ENCODE data around the gene ACSBG1. TPM values are rescaled to one million over a fixed set of nuclear protein-coding genes. Genes with fewer than 3 reads are reported as not detected.

ACSBG1 gene
- total and polyA plus RNA-seq, 4 experiments from 2014 or later = not detected

GRCh38 chr15:78170848-78171773, 63.3 kb downstream of the ACSBG1 start:
- peaks cover 34% of the 10 kb centered on the region for H3K36me3 ChIP-seq (ENCODE audit: insufficient read depth, low read length)
- Mint-ChIP-seq H3K4me3 (no peak overlapping the region), H3K4me1 (peaks cover 16 to 34% (median 25%) of the 10 kb centered on the region in 4 donors), H3K27me3 (no peaks in the 10 kb centered on the region), H3K9me3 (no peaks in the 10 kb centered on the region), H3K27ac (peak overlapping the region in 1 of 7 donors; percentile 13), H3K36me3 (peaks cover 51 to 55% of the 10 kb centered on the region in 2 donors)
- H3K4me1 ChIP-seq (ENCODE audit: insufficient read depth, low read length) = peaks cover 20% of the 10 kb centered on the region
- no peak overlapping the region for H3K4me3 ChIP-seq (ENCODE audit: low read length in 2 of 2)
- CTCF ChIA-PET (ENCODE audit: partially characterized antibody) = interaction anchor here (0.5 to 1.8 kb wide), 4 partner anchors 23 to 204 kb away, joined by 3 to 5 read pairs (median 3); no protein-coding TSS in a partner anchor
- POLR2A ChIA-PET (ENCODE audit: partially characterized antibody) = interaction anchor here (0.9 kb wide), 1 partner anchor 22 kb away, joined by 3 read pairs; the partner anchor contains the start of gene IDH3A
- no peaks in the 10 kb centered on the region for H3K9me3 ChIP-seq (ENCODE audit: control insufficient read depth in 1 of 2, low read length in 2 of 2)
- intact Hi-C loops (cut with micrococcal nuclease) = no loop called here
- DNase-seq = no peak
- no peak overlapping the region for H3K27ac ChIP-seq (ENCODE audit: low read depth, low read length)
- no peaks in the 10 kb centered on the region for H3K27me3 ChIP-seq (ENCODE audit: insufficient read depth, low read length)

- Histone ChIP-seq H3K36me3 (ENCODE audit: insufficient read depth, low read length) (peaks cover 46% of the 10 kb centered on the region), H3K27ac (ENCODE audit: low read depth, low read length) (no peak overlapping the region), H3K4me1 (ENCODE audit: insufficient read depth, low read length) (peaks cover 10% of the 10 kb centered on the region), H3K27me3 (ENCODE audit: insufficient read depth, low read length) (no peaks in the 10 kb centered on the region), H3K4me3 (ENCODE audit: low read length in 2 of 2) (no peak overlapping the region), H3K9me3 (ENCODE audit: control insufficient read depth in 1 of 2, low read length in 2 of 2) (no peaks in the 10 kb centered on the region)
- CTCF ChIA-PET (ENCODE audit: partially characterized antibody) = interaction anchor here (1.3 to 2.2 kb wide), 3 partner anchors 27 to 72 kb away, joined by 3 to 7 read pairs (median 3); no protein-coding TSS in a partner anchor
- intact Hi-C loops (cut with micrococcal nuclease) = no loop called here
- peaks cover 65 to 69% of the 10 kb centered on the region in 2 donors for H3K36me3 Mint-ChIP-seq
- peaks cover 11 to 21% (median 15%) of the 10 kb centered on the region in 4 donors for H3K4me1 Mint-ChIP-seq
- H3K27ac Mint-ChIP-seq = no peak overlapping the region
- POLR2A ChIA-PET (ENCODE audit: partially characterized antibody) = no interaction called here
- no peak for DNase-seq
- H3K9me3 Mint-ChIP-seq = no peaks in the 10 kb centered on the region
- H3K4me3 Mint-ChIP-seq = no peak overlapping the region
- no peaks in the 10 kb centered on the region for H3K27me3 Mint-ChIP-seq
These were observed 65.8 kb downstream of the ACSBG1 start for GRCh38 chr15:78168608-78169007.

DNA sequence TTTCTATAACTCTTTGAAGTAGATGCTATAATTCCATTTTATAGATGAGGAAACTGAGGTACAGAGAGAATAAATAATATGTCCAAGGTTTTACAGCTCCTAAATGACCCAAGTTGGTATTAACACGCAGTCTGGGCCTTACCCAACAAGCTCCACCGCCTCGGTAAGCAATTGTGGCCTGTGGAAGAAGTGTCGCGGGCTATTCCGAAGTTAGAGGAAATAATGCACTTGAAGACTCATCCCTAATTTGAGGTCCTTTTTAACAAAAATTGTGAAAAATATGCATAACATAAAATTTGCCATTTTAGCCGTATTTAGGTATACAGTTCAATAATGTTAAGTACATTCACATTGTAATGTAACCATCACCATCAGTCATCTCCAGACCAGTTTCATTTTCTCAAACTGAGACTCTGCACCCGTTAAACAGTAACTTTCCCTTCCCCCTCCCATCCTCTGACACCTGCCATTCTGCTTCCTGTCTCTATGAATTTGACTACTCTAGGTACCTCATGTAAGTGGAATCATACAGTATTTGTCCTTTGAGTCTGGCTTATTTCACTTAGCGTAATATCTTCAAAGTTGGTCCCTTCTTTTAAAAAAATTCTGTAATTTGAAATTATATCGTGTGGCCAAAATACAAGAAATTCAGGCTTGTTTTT, 67.0 kb downstream of the ACSBG1 start:
- Mint-ChIP-seq H3K27me3 (no peaks in the 10 kb centered on the region), H3K4me1 (peaks cover 7 to 12% (median 9%) of the 10 kb centered on the region in 4 donors), H3K9me3 (no peaks in the 10 kb centered on the region), H3K36me3 (peaks cover 69 to 70% of the 10 kb centered on the region in 2 donors), H3K27ac (peak overlapping the region in 4 of 7 donors; percentile 0 to 59 (median 44)), H3K4me3 (peak overlapping the region in 7 of 8 donors; percentile 0 to 64 (median 9))
- CTCF ChIA-PET (ENCODE audit: partially characterized antibody) = interaction anchor here (1.3 to 2.2 kb wide), 2 partner anchors 28 to 73 kb away, joined by 3 to 7 read pairs; no protein-coding TSS in a partner anchor
- intact Hi-C loops (cut with micrococcal nuclease) = no loop called here
- Histone ChIP-seq H3K27ac (ENCODE audit: low read depth, low read length) (no peak overlapping the region), H3K27me3 (ENCODE audit: insufficient read depth, low read length) (no peaks in the 10 kb centered on the region), H3K36me3 (ENCODE audit: insufficient read depth, low read length) (peaks cover 49% of the 10 kb centered on the region), H3K9me3 (ENCODE audit: control insufficient read depth in 1 of 2, low read length in 2 of 2) (no peaks in the 10 kb centered on the region), H3K4me1 (ENCODE audit: insufficient read depth, low read length) (peaks cover 10% of the 10 kb centered on the region), H3K4me3 (ENCODE audit: low read length in 2 of 2) (no peak overlapping the region)
- peak in 4 of 5 donors; percentile 30 to 52 (median 33) for DNase-seq
- POLR2A ChIA-PET (ENCODE audit: partially characterized antibody) = no interaction called here

- Histone ChIP-seq H3K27me3 (ENCODE audit: insufficient read depth, low read length) (no peaks in the 10 kb centered on the region), H3K36me3 (ENCODE audit: insufficient read depth, low read length) (peaks cover 43% of the 10 kb centered on the region), H3K4me1 (ENCODE audit: insufficient read depth, low read length) (peaks cover 13% of the 10 kb centered on the region), H3K27ac (ENCODE audit: low read depth, low read length) (no peak overlapping the region), H3K9me3 (ENCODE audit: control insufficient read depth in 1 of 2, low read length in 2 of 2) (no peaks in the 10 kb centered on the region), H3K4me3 (ENCODE audit: low read length in 2 of 2) (no peak overlapping the region)
- H3K27ac Mint-ChIP-seq = peak overlapping the region in 3 of 7 donors; percentile 25 to 39 (median 35)
- no peaks in the 10 kb centered on the region for H3K27me3 Mint-ChIP-seq
- no peaks in the 10 kb centered on the region for H3K9me3 Mint-ChIP-seq
- H3K36me3 Mint-ChIP-seq = peaks cover 56 to 62% of the 10 kb centered on the region in 2 donors
- peaks cover 11 to 17% (median 12%) of the 10 kb centered on the region in 4 donors for H3K4me1 Mint-ChIP-seq
- CTCF ChIA-PET (ENCODE audit: partially characterized antibody) = interaction anchor here (1.4 kb wide), 1 partner anchor 31 kb away, joined by 3 read pairs; no protein-coding TSS in a partner anchor
- DNase-seq = no peak
- POLR2A ChIA-PET (ENCODE audit: partially characterized antibody) = no interaction called here
- intact Hi-C loops (cut with micrococcal nuclease) = no loop called here
- no peak overlapping the region for H3K4me3 Mint-ChIP-seq
These were observed 70.4 kb downstream of the ACSBG1 start for GRCh38 chr15:78164010-78164409.

DNA sequence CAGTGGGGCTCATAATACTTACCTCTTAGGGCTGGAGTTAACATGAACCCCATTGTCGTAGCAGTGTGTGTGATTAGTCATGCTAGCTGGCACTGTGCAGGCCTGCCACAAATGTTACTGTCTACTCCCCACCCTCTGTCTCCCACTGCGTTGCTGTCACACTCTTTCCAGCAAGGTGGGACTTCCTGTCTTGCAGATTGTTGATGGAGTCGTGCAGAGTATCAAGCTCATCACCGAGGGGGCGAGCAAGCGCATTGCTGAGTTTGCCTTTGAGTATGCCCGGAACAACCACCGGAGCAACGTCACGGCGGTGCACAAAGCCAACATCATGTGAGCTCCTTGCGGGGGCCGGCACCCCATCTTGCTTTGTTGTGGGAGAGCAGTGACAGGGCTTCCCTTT, 72.3 kb downstream of the ACSBG1 start:
- no peaks in the 10 kb centered on the region for H3K9me3 ChIP-seq (ENCODE audit: control insufficient read depth in 1 of 2, low read length in 2 of 2)
- DNase-seq = peak in 3 of 5 donors; percentile 25 to 75 (median 28)
- peak overlapping the region in 2 of 8 donors; percentile 32 to 35 for H3K4me3 Mint-ChIP-seq
- no peak overlapping the region for H3K27ac ChIP-seq (ENCODE audit: low read depth, low read length)
- H3K4me1 Mint-ChIP-seq = peaks cover 4 to 9% (median 5%) of the 10 kb centered on the region in 4 donors
- peaks cover 40% of the 10 kb centered on the region for H3K36me3 ChIP-seq (ENCODE audit: insufficient read depth, low read length)
- H3K27me3 ChIP-seq (ENCODE audit: insufficient read depth, low read length) = no peaks in the 10 kb centered on the region
- no peaks in the 10 kb centered on the region for H3K27me3 Mint-ChIP-seq
- ChIA-PET CTCF (ENCODE audit: partially characterized antibody) (no interaction called here), POLR2A (ENCODE audit: partially characterized antibody) (no interaction called here)
- H3K27ac Mint-ChIP-seq = peak overlapping the region in 3 of 7 donors; percentile 66 to 77 (median 68)
- H3K9me3 Mint-ChIP-seq = no peaks in the 10 kb centered on the region
- peaks cover 44 to 66% of the 10 kb centered on the region in 2 donors for H3K36me3 Mint-ChIP-seq
- no peak overlapping the region for H3K4me3 ChIP-seq (ENCODE audit: low read length in 2 of 2)
- intact Hi-C loops (cut with micrococcal nuclease) = no loop called here
- peaks cover 3% of the 10 kb centered on the region for H3K4me1 ChIP-seq (ENCODE audit: insufficient read depth, low read length)

DNA sequence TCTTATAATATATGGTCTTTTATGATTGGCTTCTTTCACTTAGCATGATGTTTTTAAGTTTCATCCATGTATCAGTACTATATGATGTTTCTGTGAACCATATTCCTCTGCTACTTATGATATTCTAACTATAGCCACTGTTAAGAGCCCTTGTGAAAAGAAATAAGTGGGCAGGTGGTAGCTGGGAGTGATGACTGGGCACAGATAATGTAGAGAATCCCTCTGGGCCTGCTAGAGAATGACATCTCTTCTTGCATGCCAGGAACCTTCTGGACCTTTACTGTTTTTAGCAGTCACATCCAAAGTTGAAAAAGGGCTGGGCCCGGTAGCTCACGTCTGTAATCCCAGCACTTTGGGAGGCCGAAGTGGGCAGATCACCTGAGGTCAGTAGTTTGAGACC, 75.0 kb downstream of the ACSBG1 start:
- H3K4me3 ChIP-seq (ENCODE audit: low read length in 2 of 2) = no peak overlapping the region
- peaks cover 3% of the 10 kb centered on the region for H3K4me1 ChIP-seq (ENCODE audit: insufficient read depth, low read length)
- H3K27ac ChIP-seq (ENCODE audit: low read depth, low read length) = no peak overlapping the region
- Mint-ChIP-seq H3K4me3 (no peak overlapping the region), H3K27me3 (no peaks in the 10 kb centered on the region), H3K27ac (no peak overlapping the region), H3K36me3 (peaks cover 38 to 58% of the 10 kb centered on the region in 2 donors), H3K9me3 (no peaks in the 10 kb centered on the region), H3K4me1 (peaks cover 3 to 5% (median 4%) of the 10 kb centered on the region in 4 donors)
- peaks cover 24% of the 10 kb centered on the region for H3K36me3 ChIP-seq (ENCODE audit: insufficient read depth, low read length)
- POLR2A ChIA-PET (ENCODE audit: partially characterized antibody) = no interaction called here
- H3K27me3 ChIP-seq (ENCODE audit: insufficient read depth, low read length) = no peaks in the 10 kb centered on the region
- no peak for DNase-seq
- H3K9me3 ChIP-seq (ENCODE audit: control insufficient read depth in 1 of 2, low read length in 2 of 2) = no peaks in the 10 kb centered on the region
- CTCF ChIA-PET (ENCODE audit: partially characterized antibody) = no interaction called here
- intact Hi-C loops (cut with micrococcal nuclease) = no loop called here

- intact Hi-C loops (cut with micrococcal nuclease) = no loop called here
- Histone ChIP-seq H3K9me3 (ENCODE audit: control insufficient read depth in 1 of 2, low read length in 2 of 2) (no peaks in the 10 kb centered on the region), H3K36me3 (ENCODE audit: insufficient read depth, low read length) (peaks cover 21% of the 10 kb centered on the region), H3K27me3 (ENCODE audit: insufficient read depth, low read length) (no peaks in the 10 kb centered on the region), H3K4me3 (ENCODE audit: low read length in 2 of 2) (no peak overlapping the region), H3K4me1 (ENCODE audit: insufficient read depth, low read length) (peaks cover 3% of the 10 kb centered on the region), H3K27ac (ENCODE audit: low read depth, low read length) (no peak overlapping the region)
- CTCF ChIA-PET (ENCODE audit: partially characterized antibody) = interaction anchor here (1.3 to 1.4 kb wide), 2 partner anchors 38 to 41 kb away, joined by 3 to 4 read pairs; no protein-coding TSS in a partner anchor
- peaks cover 25 to 48% of the 10 kb centered on the region in 2 donors for H3K36me3 Mint-ChIP-seq
- H3K27me3 Mint-ChIP-seq = no peaks in the 10 kb centered on the region
- POLR2A ChIA-PET (ENCODE audit: partially characterized antibody) = no interaction called here
- H3K4me1 Mint-ChIP-seq = peaks cover 10 to 16% (median 14%) of the 10 kb centered on the region in 4 donors
- DNase-seq = no peak
- no peak overlapping the region for H3K4me3 Mint-ChIP-seq
- H3K27ac Mint-ChIP-seq = no peak overlapping the region
- H3K9me3 Mint-ChIP-seq = no peaks in the 10 kb centered on the region
These were observed 77.2 kb downstream of the ACSBG1 start for GRCh38 chr15:78157203-78157602.
